GM21515 (cell line): Measurements from ENCODE around the gene XYLT1.

Experiments
- ATAC-seq: cut with Tn5 transposase; IDR thresholded peaks from one replicate; pipeline ENCODE4 v1.9.1; 2021; ENCODE audit not compliant: unreplicated experiment

XYLT1 gene

GRCh38 chr16:17076092-17076754, 394.5 kb downstream of the XYLT1 start:
- ATAC-seq: no peak

GRCh38 chr16:17072104-17072503, 398.7 kb downstream of the XYLT1 start:
- no peak for ATAC-seq

- ATAC-seq: peak; percentile 83
Measured at GRCh38 chr16:17070882-17071592, 399.7 kb downstream of the XYLT1 start.

GRCh38 chr16:17069681-17070080, 401.1 kb downstream of the XYLT1 start:
- no peak for ATAC-seq

GRCh38 chr16:17068524-17068923, 402.2 kb downstream of the XYLT1 start:
- ATAC-seq: no peak

- no peak for ATAC-seq
Measured at GRCh38 chr16:17067882-17068281, 402.9 kb downstream of the XYLT1 start.

- no peak for ATAC-seq
Measured at GRCh38 chr16:17063201-17064139, 407.3 kb downstream of the XYLT1 start.

- ATAC-seq: no peak
Measured at GRCh38 chr16:17062676-17063075, 408.1 kb downstream of the XYLT1 start.

- no peak for ATAC-seq
Measured at GRCh38 chr16:17061326-17061725, 409.4 kb downstream of the XYLT1 start.

GRCh38 chr16:17058471-17058870, 412.3 kb downstream of the XYLT1 start:
- no peak for ATAC-seq

- ATAC-seq: no peak
Measured at GRCh38 chr16:17056666-17057065, 414.1 kb downstream of the XYLT1 start.

GRCh38 chr16:17053536-17054160, 417.1 kb downstream of the XYLT1 start:
- ATAC-seq: no peak
